ENCODE results near the gene PLA2G4E.
A peak's percentile ranks its signal among the peaks of the same experiment; 100 is the strongest.

The PLA2G4E gene

DNA sequence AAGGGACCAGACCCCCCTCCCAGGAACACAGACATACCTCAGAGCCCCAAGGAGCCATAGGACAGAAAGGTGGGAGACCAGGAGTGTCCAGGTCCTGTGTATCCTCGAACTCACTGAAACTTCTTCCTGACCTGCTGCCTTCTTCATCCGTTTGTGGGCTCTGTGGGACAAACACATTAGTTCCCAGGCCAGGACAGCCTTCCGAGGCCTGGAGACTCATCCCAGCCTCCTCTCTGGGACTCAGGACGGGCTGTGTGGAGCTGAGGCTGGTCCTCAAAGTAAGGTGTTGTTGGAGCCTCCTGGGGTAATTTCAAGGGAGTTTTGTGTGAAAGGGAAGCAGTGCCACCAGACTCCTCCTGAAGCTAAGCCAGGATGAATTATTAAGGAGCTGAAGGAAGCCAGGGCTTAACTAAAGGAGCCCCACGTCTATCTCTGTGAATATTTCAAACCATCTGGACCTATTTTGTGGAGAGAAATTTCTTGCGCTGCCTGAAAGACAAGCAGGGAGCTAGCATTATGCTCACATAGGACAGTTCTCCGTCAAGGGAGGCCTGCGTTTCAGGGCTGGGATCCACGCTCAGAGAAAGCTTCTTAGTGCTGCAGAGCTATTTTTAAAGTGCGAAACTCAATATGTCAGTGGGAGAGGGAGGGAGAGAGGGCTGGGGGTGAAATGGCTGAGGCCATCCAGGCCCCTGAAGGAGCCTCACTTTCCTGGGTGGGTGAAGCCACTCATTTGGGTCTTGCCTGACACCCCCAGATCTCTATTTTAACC, 29.8 kb upstream of the PLA2G4E start:
- DNase-seq (ENCODE audit: low read depth), result no peak

GRCh38 chr15:42048821-42049200, 28.0 kb upstream of the PLA2G4E start:
- no peak for DNase-seq (ENCODE audit: low read depth)

- no peak for DNase-seq (ENCODE audit: low read depth)
Measured at GRCh38 chr15:42048080-42048820, 27.4 kb upstream of the PLA2G4E start.

- no peak for DNase-seq (ENCODE audit: low read depth)
Measured at GRCh38 chr15:42046597-42046996, 25.8 kb upstream of the PLA2G4E start.

- DNase-seq (ENCODE audit: low read depth), result no peak
Measured at GRCh38 chr15:42045211-42045615, 24.4 kb upstream of the PLA2G4E start.

- DNase-seq (ENCODE audit: low read depth), result no peak
Measured at GRCh38 chr15:42042602-42043400, 22.0 kb upstream of the PLA2G4E start.

DNA sequence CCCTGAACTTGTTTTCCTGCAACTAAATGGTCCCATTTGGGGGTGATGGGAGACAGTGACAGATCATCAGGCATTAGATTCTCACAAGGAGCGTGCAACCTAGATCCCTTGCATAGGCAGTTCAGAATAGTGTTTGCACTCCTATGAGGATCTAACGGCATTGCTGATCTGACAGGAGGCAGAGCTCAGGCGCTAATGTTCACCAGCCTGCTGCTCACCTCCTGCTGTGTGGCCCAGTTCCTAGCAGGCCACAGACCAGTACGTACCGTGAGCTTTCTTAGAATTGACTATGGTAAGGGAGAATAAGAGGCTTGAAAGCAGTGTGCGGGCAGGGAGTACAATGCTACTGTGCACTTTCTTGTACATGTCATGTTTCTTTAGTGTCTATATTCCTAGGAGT, 17.6 kb upstream of the PLA2G4E start:
- no peak for DNase-seq (ENCODE audit: low read depth)

- DNase-seq (ENCODE audit: low read depth), result no peak
Measured at GRCh38 chr15:42037656-42038055, 16.8 kb upstream of the PLA2G4E start.

DNA sequence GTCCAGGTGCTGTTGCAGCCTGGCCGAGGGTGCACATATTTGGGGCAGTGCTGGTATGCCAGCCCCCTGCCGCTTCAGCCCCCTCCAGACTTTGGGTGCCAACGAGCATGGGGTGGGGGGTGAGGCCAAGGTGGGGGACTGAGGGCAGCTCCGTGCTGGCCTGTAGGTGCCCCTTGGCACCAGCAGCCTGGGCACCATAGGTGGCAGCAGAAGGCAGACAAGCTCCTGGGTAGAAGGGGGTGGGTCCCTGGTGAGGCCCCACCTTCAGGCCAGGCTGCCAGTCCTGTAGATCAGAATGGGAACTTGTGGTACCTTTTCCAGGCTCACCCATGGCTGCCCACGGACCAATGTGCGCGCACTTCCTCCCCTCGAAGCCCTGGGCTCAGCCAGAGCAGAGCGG, 16.1 kb upstream of the PLA2G4E start:
- DNase-seq (ENCODE audit: low read depth), result no peak

DNA sequence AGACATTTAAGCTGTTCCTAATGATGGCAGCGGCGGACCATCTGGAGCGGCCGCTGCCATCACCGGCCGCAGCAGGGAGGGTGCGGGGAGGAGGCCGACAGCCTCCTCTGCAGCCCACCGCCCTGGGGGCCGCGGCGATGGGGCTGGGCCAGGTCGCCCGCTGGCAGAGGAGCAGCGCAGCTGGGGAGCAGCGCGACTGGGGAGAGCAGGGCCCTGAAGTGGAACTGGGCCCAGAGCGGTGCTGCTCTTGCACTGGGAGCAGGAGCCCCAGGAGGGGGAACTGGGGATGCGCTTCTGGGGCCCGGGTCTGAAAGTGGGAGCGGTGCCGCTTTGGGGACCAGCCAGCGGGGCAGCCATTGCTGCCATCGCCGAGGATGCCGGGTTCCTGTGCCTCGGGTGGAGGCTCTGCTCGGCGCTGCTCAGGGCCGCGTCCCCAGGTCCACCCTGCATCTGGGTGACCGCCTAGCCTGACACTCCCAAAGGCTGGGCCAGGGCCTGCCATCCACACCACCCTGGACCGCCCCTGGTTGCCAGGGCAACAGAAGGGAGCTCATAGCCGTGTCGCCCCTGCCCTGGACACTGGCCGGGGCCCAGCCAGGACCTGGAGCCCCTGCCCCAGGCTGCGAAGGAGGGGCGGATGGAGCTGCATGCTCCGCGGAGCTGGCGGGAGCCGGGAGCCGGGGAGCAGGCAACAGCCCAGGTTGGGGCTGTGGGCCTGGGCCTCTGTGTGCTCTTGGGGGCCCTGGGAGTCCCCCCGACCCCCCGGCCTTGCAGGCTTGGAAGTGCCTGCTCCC, 15.5 kb upstream of the PLA2G4E start:
- DNase-seq (ENCODE audit: low read depth), result no peak

GRCh38 chr15:42035435-42035761, 14.6 kb upstream of the PLA2G4E start:
- DNase-seq (ENCODE audit: low read depth), result peak; percentile 32

DNA sequence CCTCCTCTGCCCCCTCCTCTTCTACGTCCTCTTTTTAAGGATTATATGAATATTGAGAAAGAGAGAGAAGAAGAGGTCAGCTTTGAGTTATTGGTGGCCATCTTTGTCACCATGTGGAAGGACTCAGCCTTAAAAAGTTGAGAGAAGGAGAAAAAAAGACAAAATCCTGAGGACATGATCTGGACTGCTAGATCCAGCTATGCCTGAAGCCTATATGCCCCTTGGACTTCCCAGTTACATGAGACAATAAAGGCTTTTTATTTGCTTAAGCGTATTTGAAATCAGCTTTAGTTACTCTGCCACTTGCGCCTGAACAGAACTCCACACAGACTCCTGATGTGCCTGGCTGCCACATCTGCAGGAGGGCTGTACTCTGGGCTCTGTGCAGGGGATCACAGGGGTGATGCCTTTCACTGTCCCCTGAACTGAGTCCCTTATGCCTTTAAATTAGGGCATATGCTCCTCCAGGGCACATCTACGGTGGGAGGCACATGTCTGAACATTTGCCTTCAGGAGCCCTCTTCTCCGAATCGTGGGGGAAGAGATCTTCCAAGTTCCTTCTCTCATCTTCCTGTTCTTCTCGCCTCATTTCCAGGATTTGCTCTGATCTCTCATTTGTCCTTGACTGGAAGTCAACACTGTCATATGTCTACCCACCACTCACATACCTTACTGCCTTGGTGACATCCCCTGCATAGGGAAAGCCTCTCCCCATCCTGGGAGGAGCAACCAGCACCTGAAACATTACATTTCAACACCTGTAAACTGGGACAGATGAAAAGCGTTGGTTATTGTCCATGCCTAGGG, 14.0 kb upstream of the PLA2G4E start:
- DNase-seq (ENCODE audit: low read depth), result no peak

GRCh38 chr15:42033214-42033873, 12.5 kb upstream of the PLA2G4E start:
- no peak for DNase-seq (ENCODE audit: low read depth)

GRCh38 chr15:42032376-42033213, 11.8 kb upstream of the PLA2G4E start:
- DNase-seq (ENCODE audit: low read depth), result no peak

- no peak for DNase-seq (ENCODE audit: low read depth)
Measured at GRCh38 chr15:42031198-42031915, 10.5 kb upstream of the PLA2G4E start.

DNA sequence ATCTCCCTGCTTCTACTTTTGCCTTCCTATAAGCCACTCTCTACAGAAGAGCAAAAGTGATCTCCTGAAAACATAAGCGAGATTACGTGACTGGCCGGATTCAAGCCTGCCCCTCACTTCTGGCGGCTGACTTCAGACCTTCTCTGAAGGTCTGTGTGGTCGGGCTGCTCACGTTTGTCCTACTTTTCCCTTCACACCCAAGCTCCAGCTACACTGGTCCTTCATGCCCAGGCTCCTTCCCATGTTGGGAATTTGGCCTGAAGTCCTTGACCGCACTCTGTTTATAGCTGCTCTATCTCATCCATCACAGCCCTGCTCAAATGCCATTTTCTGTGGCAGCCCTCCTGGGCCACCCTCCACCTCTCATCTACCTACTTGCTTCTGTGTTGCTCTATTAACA, 6.7 kb upstream of the PLA2G4E start:
- no peak for DNase-seq (ENCODE audit: low read depth)

DNA sequence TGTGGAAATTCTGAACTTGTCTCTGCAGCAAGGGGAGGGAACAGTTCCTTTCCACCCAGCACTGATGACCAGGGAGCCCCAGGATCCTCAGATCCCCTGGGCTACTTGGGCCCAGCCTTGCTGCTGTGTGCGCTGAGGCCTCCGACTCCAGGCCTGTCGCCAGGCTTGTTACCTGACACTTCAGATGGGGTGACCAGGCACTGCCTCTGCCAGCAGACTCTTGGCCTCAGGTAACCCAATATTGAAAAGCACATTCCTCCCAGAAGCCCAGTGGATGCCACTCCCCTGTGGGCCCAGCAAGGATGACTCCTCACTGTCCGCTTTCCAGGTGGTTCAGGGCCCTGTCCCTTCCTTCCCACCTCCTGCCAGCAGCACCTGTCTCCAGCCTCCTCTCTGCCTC, 3.5 kb upstream of the PLA2G4E start:
- no peak for DNase-seq (ENCODE audit: low read depth)

DNA sequence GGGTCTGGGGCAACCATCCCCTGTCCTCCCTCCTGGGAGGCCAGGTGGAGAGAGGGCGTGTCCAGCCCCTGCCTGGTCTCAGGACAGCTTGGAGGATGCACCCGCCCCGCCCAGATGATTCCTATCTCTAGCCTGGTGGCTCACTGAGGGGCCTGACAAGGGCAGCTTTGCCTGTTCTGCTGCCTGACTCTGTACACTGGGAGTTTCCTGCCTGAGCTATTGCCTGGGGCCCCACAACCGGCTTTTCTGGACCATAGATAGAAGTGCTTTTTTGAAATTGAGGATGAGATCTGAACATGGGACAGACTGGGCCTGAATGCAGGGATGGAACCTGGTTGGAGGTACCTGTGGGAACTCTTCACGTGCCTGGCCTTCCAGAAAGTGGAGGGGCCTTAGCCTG, 751 bp upstream of the PLA2G4E start:
- no peak for DNase-seq (ENCODE audit: low read depth)
